Neural crest cell (in vitro differentiated cells): ENCODE measurements around the gene PHKB. TPM values are rescaled to one million over a fixed set of nuclear protein-coding genes. Genes with fewer than 3 reads are reported as not detected.

Experiments used
- DNase-seq: peaks from one replicate; pipeline ENCODE4 v3.0.0; 2021; ENCODE audit warnings: low read depth, mixed read lengths, low spot score
- H3K27ac Mint-ChIP-seq: one replicate; pipeline ENCODE4 v1.8.0; 2021; ENCODE audit warnings: mild to moderate bottlenecking, mixed read lengths; ENCODE audit not compliant: unreplicated experiment
- H3K27me3 Mint-ChIP-seq: 2 replicates; pipeline ENCODE4 v1.8.0; 2021; ENCODE audit warnings: low read depth, mild to moderate bottlenecking, mixed read lengths
- H3K36me3 Mint-ChIP-seq: 2 replicates; pipeline ENCODE4 v1.8.0; 2021; ENCODE audit warnings: low read depth, mild to moderate bottlenecking, mixed read lengths
- H3K4me1 Mint-ChIP-seq: 2 replicates; pipeline ENCODE4 v1.8.0; 2021; ENCODE audit warnings: mixed read lengths
- H3K4me3 Mint-ChIP-seq: one replicate; pipeline ENCODE4 v1.8.0; 2021; ENCODE audit warnings: mild to moderate bottlenecking, mixed read lengths
- H3K9me3 Mint-ChIP-seq: 2 replicates; pipeline ENCODE4 v1.8.0; 2021; ENCODE audit warnings: mixed read lengths
- total RNA-seq: library from RNA; stranded (reverse); gene quantifications from 2 replicates; pipeline ENCODE4 v1.2.1, GENCODE V29; 2021
- TF ChIP-seq, protein P1 (sequence below): fragments of 200-600 bp; sonication (generic); conservative IDR thresholded peaks from 2 replicates; pipeline ENCODE4 v1.5.0; 2021; ENCODE audit warnings: antibody characterized with exemption, mild to moderate bottlenecking

The PHKB gene
- total RNA-seq, 1 donor from 2014 or later = 61.2 TPM

DNA sequence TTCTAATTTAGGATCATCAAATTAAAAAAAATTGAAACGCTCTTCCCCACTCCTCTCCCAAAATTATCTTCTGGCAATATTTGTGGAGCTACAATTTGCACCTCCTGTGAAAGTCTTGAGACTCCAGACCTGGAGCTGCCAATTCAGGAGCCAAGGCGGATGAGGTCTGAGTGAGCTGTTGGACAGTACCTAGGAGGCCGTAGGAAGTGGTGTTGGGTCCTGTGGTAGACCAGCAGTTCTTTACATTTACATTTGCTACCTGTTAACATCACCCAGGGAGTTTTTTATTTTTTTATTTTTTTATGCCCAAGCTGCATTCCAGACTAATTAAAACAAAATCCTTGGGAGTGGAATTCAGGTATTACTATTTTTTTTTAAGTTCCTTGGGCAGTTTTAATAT is 271.0 kb downstream of the PHKB start:
- DNase-seq = no peak
- no peaks in the 10 kb centered on the region for H3K36me3 Mint-ChIP-seq
- TF ChIP-seq, protein P1, sequence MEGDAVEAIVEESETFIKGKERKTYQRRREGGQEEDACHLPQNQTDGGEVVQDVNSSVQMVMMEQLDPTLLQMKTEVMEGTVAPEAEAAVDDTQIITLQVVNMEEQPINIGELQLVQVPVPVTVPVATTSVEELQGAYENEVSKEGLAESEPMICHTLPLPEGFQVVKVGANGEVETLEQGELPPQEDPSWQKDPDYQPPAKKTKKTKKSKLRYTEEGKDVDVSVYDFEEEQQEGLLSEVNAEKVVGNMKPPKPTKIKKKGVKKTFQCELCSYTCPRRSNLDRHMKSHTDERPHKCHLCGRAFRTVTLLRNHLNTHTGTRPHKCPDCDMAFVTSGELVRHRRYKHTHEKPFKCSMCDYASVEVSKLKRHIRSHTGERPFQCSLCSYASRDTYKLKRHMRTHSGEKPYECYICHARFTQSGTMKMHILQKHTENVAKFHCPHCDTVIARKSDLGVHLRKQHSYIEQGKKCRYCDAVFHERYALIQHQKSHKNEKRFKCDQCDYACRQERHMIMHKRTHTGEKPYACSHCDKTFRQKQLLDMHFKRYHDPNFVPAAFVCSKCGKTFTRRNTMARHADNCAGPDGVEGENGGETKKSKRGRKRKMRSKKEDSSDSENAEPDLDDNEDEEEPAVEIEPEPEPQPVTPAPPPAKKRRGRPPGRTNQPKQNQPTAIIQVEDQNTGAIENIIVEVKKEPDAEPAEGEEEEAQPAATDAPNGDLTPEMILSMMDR = no peak
- H3K4me1 Mint-ChIP-seq = peaks cover 10% of the 10 kb centered on the region
- H3K27me3 Mint-ChIP-seq = no peaks in the 10 kb centered on the region
- H3K4me3 Mint-ChIP-seq = no peak overlapping the region
- peaks cover 2% of the 10 kb centered on the region for H3K9me3 Mint-ChIP-seq
- no peak overlapping the region for H3K27ac Mint-ChIP-seq

DNA sequence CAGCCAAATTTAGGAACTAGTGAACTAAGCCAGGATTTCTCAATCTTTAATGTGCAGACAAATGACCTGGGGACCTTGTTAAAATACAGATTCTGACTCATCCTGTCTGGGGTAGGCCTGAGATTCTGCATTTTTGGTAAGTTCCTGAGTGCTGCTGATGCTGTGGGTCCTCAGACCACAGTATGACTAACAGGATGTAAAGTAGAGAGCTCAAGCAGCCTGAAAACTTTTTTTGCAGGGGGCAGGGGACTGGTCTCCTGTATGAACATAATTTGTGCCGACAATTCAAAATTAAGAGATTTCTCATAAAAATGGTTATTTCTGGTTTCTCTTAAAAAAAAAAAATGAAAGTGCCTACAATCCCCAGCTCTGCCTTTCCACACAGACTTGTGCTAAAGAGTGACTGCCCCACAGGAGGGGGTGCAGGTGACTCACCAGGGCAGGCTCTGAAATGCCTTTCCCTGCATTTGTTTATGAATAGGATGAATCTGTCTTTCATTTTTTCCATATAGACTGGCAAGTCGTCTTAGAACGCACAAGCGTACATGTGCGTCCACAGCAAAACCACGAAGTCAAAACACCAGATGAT is 271.5 kb downstream of the PHKB start:
- Mint-ChIP-seq H3K36me3 (no peaks in the 10 kb centered on the region), H3K4me3 (no peak overlapping the region), H3K9me3 (peaks cover 2% of the 10 kb centered on the region), H3K27me3 (no peaks in the 10 kb centered on the region), H3K27ac (no peak overlapping the region), H3K4me1 (peaks cover 10% of the 10 kb centered on the region)
- TF ChIP-seq, protein P1 = no peak
- DNase-seq = no peak

DNA sequence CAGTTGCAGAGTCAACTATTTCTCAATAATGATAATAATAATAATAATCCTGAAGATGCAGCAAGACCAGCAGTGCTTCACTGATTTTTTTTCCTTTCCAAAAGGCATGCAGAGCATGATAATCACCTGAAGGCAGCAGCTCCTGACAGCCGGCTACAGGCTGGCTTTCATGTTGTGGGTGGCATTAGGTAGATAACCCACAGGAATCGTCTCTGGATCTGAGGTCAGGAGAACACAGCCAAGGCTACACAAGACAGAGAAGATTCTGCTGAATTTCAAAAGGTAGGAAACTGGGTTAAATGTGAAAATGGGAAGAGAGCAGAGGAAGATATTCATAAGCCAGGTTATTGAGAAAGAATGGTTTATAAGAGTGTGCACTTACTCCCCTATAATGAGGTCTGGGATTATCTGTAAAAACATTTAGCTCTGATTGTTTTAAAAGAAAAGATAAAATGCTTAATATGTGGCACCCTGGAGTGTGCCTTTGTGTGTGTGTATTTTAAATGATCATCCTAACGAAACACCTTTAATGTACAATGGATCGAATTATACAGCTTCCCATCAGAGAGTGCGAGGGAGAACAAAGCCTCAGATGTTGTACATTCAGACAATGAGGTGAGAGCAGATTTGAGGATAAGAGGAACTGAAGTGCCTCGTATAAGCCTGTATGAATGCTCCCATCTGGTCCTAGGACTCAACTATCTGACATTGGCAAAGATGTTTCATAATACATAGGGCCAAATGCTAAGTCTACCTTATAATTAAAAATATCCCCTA is 273.1 kb downstream of the PHKB start:
- TF ChIP-seq, protein P1 = no peak
- Mint-ChIP-seq H3K27ac (no peak overlapping the region), H3K27me3 (no peaks in the 10 kb centered on the region), H3K4me1 (peaks cover 10% of the 10 kb centered on the region), H3K36me3 (peaks cover 7% of the 10 kb centered on the region), H3K9me3 (peaks cover 12% of the 10 kb centered on the region), H3K4me3 (no peak overlapping the region)
- no peak for DNase-seq

DNA sequence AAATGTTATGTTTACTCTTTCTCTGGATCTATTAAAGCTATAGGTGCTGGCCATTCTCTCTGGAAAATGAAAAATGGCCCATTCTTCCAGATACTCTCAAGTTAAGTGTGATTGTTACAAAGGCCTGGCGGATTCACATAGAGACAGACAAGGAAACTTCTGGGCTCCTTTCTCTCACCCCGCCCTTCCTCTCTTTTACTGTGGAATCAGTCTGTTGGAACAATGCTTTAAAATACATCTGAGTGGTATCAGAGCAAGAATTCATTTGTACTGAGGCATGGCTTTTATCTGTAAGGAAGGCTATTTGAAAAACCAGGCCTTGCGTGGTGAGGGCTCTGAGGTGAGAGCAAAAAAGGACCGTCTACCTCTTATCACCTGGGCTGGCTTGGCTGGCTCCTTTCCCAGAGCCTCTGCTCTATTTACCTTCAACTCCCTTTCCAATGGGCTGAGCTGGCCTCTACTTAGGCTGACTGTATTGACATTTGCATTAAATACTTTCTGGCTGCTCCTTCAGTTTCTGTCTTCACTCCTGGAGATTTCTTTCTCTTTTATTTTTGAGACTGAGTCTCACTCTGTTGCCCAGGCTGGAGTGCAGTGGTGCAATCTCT is 274.0 kb downstream of the PHKB start:
- Mint-ChIP-seq H3K27ac (no peak overlapping the region), H3K4me1 (peaks cover 10% of the 10 kb centered on the region), H3K36me3 (peaks cover 7% of the 10 kb centered on the region), H3K9me3 (peaks cover 10% of the 10 kb centered on the region), H3K4me3 (no peak overlapping the region), H3K27me3 (no peaks in the 10 kb centered on the region)
- DNase-seq = no peak
- TF ChIP-seq, protein P1 = no peak

GRCh38 chr16:47750371-47750770 is 289.2 kb downstream of the PHKB start:
- no peak overlapping the region for H3K27ac Mint-ChIP-seq
- no peak for DNase-seq
- no peaks in the 10 kb centered on the region for H3K4me1 Mint-ChIP-seq
- TF ChIP-seq, protein P1 = no peak
- no peaks in the 10 kb centered on the region for H3K9me3 Mint-ChIP-seq
- no peak overlapping the region for H3K4me3 Mint-ChIP-seq
- no peaks in the 10 kb centered on the region for H3K27me3 Mint-ChIP-seq
- H3K36me3 Mint-ChIP-seq = no peaks in the 10 kb centered on the region

Other genes starting within 250 kb of the PHKB start
- gene ITFG1, start 268 bp upstream of the PHKB start, total RNA-seq = 30.9 and 32.4 TPM in 2 replicates